Hypothalamus (tissue), 51 donors: ENCODE results near the gene SLC9C1.

Source experiments
- DNase-seq, 51 donors: peaks; one replicate each; lab custom pipeline; 2025; lab: John Stamatoyannopoulos, UW

Gene SLC9C1

DNA sequence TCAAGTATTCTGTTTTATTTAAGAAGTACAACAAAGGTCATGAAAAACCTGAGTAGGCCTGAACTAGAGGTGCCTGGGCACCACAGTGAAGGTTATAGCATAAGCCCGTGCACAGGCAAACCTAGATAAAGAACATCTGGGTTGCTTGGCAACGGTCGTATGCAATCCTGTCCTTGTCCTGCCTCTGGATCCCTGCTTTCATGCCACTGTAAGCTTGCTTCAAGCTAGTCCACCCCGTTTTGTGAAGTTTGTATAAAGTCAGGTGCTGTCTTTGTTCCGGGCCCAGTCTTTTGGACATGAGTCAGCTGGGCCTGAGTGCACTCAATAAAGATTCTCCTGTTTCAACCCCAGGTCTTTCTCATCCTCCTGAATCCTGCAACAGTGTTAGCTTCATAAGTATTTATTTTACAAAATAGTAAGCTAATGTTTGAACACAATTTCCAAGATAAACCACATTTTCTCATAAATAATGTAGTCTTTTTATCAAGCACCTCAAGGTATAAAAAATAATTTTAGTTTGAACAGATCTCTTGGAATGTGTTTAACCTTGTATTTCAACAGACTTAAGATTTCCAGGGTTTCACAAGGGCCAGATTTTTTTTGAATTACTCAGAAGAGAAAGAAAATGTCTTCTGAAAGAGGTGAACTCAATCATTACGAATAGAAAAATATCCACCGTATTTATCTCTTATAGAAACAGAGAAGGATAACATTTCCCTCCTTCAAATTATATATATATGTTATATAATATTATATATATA, 14.3 kb upstream of the SLC9C1 start:
- peak in 5 of 51 donors; percentile 12 to 29 (median 25) for DNase-seq

DNA sequence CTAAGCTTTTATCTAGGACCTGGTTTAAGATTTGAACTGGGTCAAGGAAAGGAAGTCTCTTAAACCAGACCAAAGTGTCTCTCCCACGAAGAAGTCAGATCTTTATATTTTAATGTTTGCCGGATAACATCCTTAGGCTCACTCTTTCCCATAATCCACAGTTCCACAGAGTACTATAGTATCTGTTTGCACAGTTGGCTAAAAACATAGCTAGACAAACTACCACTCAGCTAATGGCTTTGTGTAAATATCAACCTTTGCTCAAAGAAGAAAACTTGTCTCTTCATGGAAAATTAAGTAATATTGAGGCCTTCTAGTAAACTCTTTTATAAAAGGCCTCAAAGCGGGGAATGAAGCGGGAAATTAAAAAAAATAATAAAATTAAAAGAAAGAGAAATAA, 13.5 kb upstream of the SLC9C1 start:
- no peak for DNase-seq

DNA sequence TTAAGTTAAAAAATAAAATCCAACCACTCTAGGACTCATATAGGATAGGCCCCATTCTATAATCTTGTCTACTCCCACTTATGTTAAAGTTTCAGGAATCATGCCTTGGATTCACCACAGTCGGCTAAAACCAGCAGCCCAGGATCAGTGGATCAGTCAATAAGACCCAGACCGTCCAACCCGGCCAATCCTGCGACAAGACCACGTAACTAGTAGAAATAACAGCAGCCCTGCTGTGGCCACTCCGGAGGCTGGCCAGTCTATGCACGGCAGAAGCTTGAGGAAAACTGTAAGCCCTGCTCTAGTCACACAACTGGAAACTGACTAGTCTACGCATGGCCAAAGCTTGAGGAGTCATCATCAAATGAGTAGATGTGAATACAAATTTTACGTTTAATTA, 12.8 kb upstream of the SLC9C1 start:
- DNase-seq, result no peak

DNA sequence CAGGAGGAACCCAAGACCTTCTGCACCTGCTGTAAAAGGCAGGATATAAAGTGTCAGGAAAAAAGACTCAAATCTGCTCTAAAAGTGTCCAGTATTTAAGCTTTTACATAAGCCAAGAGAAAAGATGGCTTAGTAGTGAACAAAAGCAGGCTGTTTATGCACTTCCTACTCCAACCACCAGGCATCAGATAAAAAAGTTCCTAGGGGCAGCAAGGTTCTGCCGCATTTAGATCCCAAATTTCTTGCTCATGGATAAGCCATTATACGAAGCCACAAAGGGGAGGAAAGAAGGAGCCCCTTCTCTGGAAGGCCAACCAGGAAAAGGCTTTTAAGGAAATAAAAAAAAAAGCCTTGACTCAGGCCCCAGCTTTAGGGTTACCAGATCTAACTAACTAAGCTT, 10.6 kb upstream of the SLC9C1 start:
- DNase-seq, result peak in 1 of 51 donors; percentile 48

DNA sequence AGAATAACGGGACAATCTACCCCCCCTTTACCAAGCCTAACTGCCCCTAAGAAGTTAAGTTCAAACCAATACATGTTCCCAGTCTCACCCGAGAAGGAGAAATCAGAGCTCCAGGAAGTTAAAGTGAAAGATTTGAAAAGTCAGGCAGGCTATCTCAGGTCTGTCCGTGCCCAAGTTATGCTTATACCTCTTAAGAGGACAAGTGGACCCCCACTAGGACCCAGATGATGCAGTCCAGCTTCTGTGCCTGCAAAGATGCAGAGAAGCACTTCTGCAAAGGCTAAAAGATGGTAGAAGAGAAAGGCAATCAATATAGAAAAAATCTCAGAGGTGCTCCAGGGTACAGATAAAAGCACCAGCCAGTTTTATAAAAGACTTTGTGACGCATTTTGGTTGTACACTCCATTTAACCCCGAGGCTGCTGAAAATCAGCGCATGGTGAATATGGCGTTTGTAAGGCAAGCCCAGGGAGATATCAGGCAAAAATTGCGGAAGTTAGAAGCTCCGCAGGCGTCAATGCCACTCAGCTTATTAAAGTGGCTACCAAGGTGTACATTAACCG, 9.8 kb upstream of the SLC9C1 start:
- peak in 13 of 51 donors; percentile 17 to 61 (median 27) for DNase-seq

DNA sequence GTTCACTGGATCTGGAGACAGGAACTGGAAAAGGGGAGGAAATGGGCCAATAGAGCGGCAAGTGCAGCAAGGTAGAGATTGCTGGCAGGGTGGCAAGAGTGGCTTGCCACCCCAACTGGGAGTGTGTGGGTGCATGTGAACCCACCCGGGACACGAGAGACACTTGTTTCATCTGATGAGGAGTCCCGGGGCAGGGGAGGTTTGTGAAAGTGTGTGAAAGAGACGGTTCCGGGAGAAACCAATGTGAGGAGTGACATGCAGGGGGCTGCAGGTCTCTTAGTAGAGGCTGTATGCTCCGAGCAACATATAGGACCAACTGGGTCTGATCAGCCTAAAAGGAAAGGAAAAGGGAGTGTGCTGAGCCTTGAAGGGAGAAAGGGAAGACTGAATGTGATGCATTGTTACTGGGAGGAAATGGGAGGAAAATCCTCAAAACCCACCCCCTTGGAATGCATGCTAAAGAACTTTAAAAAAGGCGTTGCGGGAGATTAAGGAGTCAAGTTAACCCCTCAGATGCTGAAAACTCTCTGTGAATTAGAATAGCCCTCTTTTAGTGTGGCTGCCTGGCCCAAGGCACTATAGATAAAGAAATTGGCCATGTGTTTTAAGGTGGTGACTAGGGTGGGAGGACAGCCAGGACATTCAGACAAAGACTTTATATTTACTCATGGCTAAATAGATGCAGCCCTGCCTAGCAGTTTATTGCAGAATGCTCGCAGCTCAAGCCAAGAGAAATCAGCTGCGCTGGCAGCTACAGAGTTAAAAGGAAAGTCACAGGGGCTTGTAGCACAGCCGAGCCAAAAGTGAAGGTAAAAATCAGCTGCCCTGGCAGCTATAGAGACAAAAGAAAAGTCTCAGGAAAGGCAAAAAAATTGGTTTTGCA, 9.1 kb upstream of the SLC9C1 start:
- peak in 1 of 51 donors; percentile 32 for DNase-seq

DNA sequence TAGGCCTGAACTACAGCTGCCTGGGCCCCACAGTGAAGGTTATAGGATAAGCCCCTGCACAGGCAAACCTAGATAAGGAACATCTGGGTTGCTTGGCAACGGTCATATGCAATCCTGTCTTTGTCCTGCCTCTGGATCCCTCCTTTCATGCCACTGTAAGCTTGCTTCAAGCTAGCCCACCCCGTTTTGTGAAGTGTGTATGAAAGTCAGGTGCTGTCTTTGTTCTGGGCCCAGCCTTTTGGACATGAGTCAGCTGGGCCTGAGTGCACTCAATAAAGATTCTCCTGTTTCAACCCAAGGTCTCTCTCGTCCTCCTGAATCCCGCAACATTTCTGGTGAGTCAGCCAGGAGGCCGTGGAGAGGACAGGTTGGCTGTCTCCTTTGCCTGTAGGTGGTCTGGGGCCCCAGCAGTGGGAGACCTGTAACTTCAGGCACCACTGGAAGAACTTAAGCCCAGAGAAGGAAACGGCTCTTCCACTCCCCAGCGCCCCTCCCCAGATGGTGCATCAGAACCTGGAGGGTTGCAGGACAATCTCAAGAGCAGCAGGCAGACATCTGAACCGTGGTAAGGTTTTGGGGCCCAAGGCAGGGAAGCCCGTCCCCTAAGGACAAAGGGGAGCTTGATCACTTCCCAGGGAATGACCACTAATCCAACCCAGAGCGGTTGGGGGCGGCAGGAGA, 8.3 kb upstream of the SLC9C1 start:
- DNase-seq, result no peak

DNA sequence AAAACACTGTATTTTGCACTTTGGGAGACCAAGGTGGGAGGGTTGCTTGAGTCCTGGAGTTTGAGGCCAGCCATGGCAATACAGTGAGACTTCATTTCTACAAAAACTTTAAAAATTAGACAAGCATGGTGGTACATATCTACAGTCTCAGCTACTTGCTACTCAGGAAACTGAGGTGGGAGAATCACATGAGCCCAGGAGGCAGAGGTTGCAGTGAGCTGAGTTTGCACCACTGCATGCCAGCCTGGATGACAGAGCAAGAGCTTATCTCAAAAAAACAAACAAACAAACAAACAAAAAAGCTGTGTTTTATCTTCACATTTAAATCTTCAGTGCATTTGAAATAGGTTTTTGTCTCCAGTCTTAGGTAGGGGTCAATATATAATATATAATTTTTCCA, 4.8 kb upstream of the SLC9C1 start:
- DNase-seq, result no peak

DNA sequence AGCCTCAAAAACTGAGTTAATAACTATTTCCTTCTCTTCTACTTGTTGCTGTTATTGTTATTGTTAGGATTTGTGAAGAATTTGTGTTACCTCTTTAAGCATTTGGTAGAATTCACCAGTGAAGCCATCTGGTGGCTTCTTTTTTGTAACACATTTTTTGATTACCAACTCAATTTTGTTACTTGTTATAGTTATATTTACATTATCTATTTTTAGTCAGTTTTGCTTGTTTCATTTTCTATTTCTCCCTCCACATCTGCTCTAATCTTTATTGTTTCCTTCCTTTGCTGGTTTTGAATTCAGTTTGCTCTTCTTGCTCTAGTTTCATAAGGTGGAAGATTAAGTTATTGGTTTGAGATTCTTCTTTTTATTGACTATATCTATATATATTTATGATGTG, 3.7 kb upstream of the SLC9C1 start:
- DNase-seq, result no peak

DNA sequence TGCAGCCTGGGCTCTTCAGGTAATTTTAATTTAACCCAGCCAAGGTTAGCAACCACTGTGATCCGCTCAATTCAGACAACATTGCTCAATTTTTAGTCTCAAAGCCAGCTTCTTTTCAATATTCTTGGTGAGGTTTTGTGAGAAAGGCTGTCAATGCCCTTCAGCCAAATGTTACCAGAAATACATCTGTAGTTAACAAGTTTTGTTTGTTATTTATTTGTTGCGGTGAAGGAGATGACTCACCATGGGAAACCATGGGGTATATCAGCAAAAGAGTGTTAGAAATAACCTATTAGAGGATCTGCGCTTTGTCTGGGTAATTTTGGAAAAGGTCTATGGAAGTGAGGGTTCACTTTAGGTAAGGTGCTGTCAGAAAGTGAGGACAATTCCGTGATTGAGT, 5.0 kb downstream of the SLC9C1 start:
- DNase-seq, result no peak

DNA sequence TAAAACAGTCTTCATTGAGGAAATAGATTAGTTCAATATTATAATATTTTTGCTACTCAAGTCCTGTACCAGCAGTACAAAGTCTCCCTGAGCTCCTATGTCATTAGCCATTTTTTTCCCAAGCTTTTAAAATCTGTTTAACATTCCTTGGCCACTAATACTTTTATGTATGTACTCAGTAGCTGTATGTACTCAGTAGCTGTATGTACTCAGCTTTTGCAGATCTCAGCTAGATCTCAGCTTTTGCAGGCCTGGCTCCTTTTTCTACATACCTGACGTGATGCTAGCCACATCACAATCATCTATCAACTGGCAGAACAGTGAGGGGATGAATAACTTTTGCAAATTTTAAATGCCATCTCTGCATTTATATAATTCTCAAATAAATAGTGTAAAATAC, 13.8 kb downstream of the SLC9C1 start:
- no peak for DNase-seq

DNA sequence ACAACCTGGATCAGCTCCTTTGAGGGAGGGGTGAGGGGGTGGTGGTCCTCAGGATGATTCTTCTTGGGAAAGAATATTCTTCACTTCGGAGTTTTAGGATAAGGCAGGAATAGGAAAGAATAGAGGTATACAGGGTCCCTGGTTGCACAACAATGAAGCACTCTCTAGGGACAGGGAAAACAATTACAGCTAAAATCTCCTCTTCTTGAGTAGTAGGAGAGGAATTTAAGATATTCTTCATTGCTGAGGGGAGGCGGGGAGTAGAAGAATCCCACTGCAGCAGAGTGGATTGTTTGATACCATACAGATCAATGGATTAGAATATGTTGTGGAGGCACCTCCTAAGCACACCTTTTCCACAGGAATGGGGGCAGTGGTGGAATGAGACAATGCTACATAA, 20.5 kb downstream of the SLC9C1 start:
- DNase-seq, result no peak

DNA sequence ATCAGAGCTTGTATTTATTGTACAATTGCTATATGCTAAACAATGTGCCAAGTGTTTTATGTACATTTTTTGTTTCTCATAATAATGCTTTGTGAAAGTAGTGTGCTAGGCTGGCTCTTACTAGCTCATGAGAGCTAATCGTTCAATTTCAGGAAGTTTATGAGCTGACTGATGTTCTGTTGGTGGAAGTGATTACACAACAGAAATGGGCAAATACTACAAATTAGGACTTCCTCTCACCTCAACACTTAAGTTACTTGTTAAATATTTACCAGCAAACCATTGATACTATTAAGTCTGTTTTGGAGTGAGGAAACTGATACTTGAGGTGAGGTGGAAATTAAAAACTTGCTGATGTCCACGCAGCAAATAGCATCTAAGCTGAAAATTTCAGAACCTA, 32.3 kb downstream of the SLC9C1 start:
- DNase-seq, result no peak

DNA sequence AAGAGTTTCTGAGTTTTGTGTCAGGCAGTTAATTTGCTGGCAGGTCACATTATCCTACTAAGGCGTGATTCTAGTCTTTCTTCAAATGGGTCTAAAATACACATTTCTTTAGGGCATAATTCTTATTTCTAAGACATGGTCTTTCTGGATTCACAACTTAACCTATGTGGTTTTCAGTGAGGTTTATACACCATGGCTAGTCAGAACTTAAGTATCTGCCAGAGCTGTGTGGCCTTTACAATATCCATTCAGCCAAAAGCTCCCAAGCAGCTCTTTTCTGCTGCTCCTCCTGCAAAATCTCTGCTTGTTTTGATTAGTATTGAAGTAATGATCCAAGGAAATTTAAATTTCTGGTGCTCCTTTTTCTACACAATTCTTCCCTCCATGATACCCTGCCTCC, 33.5 kb downstream of the SLC9C1 start:
- DNase-seq, result no peak

DNA sequence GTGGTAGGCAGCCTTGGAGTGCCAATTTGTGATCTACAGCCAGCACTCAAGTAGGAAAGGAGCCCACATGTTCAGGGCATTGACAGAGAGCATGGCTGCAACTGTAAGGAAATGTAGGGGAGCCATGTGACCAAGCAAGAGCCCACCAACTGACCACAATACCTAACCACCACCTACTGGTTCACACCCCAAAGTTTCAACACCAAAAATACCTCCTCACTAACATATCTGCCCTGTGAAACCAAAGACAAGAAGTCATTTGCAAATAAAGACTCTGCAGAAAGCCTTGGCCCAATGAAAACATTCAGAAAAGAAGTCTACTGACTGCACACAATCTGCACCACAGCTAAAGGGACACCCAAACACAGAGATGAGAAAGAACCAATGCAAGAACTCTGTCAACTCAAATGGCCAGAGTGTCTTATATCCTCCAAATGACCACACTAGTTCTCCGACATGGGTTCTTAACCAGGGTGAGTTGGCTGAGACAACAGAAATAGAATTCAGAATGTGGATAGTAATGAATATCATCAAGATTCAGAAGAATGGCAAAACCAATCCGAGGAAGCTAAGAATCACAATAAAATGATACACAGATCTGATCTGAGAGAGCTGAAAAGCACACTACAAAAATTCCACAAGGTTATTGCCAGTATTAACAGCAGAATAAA, 40.6 kb downstream of the SLC9C1 start:
- no peak for DNase-seq

DNA sequence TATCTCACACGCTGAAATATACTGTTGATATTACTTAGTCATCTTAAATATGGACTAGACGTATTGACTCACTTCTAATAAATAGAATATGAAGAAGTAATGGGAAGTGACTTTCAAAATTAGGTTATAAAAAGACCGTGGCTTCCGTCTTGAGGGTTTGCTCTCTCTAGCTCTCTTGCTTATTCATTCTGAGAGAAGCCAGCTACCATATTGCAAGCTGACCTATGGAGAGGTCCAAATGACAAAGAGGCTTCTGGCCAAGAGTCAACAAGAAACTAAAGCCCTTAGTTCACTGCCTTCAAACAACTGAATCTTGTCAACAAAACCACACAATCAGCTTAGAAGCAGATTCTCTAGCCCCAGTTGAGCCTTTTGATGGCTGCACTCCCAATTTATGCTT, 46.1 kb downstream of the SLC9C1 start:
- DNase-seq, result no peak

DNA sequence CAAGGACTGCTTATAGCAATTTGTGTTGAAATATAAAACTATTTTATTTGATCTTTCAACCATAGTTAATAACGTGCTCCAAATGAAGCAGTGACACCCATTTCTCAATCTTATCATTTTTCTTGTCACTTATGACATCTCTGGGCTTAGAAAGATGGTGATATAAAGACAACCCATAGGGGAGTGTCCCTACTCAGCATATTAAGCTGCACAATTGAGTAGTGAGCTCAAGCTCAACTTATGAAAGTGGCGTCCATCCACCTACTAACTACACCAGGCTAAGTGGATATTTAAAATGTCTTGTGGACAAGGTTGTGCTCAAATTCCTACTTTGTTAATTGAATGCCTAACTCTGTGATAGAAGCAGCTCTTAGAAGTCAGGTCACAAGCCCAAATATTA, 46.7 kb downstream of the SLC9C1 start:
- DNase-seq, result no peak

DNA sequence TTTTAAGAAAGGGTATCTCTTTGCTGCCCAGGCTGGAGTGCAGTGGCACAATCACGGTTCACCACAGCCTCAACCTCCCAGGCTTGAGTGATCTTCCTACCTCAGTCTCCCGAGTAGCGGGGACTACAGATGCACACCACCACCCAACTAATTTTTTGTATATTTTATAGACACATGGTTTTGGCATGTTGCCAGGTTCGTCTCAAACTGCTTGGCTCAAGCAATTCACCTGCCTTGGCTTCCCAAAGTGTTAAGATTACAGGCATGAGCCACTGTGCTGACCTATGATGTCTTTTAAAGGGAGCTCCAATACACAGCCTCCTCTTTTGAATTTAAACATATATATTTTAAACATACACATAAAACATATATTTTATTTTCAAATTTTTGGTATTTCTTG, 60.9 kb downstream of the SLC9C1 start:
- DNase-seq, result no peak

DNA sequence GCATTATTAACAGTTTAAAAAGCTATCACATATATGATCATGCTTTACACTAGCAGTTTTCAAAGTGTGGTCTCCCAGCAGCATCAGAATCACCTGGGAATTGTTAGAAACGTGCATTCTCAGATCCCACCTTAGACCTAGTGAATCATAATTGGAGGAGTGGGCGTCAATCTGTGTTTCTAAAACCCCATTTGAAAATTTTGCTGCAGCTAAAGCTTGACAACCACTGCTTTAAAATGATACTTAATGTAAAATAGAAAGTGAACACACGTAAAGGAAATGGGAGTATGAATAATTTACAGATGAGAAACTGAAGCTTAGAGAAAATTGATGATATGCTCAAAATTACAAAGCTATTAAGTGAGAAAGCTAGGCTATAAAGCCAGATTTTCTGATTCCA, 62.3 kb downstream of the SLC9C1 start:
- no peak for DNase-seq

DNA sequence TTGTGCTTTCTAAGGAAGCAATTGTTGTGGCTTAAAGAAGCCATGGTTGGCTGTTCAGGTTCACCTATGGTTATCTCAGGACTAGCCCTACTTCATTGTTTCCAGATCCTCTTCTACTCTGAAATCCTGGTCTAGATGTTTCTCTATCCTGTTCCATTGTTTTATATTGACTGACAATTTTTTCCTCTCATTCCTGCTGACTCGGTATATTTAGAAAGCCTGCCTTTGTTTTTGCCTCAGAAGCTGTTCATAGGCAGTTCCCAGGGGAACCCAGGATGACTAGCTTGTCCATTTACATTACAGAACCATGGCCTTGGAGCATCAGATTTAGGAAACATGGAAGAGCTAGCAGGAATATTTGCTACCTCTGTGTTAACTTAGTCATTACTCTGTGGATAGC, 64.0 kb downstream of the SLC9C1 start:
- no peak for DNase-seq

DNA sequence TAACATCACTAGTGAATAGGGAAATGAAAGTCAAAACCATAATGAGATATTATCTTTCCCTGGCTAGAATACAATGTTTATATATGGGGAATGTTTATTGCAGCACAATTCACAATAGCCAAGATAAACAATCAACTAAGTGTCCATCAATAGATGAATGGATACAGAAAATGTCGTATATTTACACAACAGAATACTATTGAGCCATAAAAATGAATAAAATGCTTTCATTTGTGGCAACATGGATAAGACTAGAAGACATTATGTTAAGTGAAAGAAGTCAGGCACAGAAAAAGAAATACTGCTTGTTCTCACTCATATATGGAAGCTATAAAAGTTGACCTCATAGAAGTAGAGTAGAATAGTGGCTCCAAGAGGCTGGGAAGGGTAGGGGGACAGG, 65.2 kb downstream of the SLC9C1 start:
- DNase-seq, result no peak
